Breast epithelium (tissue), 3 donors: ENCODE results near the gene KRT3.

Experiments
- CTCF ChIP-seq, 3 donors: fragments of 450-650 bp; IDR thresholded peaks; one replicate each; pipeline ENCODE4 v1.5.1; 2016 to 2017; ENCODE audit warnings: antibody characterized with exemption in 3 of 3, mild to moderate bottlenecking in 3 of 3, moderate library complexity in 3 of 3
- POLR2A ChIP-seq: fragments of 450-650 bp; IDR thresholded peaks from one replicate; pipeline ENCODE4 v1.6.1; 2016; ENCODE audit warnings: antibody characterized with exemption, mild to moderate bottlenecking, moderate library complexity
- POLR2AphosphoS5 ChIP-seq, 3 donors: sonication (generic); formaldehyde crosslinking; IDR thresholded peaks; one replicate each; pipeline ENCODE4 v1.6.1; 2017; ENCODE audit warnings: antibody characterized with exemption in 3 of 3

GRCh38 chr12:52839436-52840105 is 43.7 kb upstream of the KRT3 start:
- no peak for TF ChIP-seq POLR2AphosphoS5 (IDR thresholded peaks at IDR 0.05)
- TF ChIP-seq CTCF (IDR thresholded peaks at IDR 0.05) = no peak
- no peak for TF ChIP-seq POLR2A
